Fibroblast of lung (primary cell): Measurements from ENCODE around the gene DOCK7.

Experiments used
- CTCF ChIP-seq, 2 donors: IDR thresholded peaks in 1 of 2; conservative IDR thresholded peaks in 1 of 2; 1 replicate in 1 of 2; 2 replicates in 1 of 2; pipeline ENCODE4 v1.5.1; 2011 to 2012; ENCODE audit warnings: low read length in 2 of 2, control low read depth in 1 of 2, inconsistent platforms in 1 of 2, low read depth in 1 of 2, mild to moderate bottlenecking in 1 of 2
- EZH2 ChIP-seq: IDR thresholded peaks from 2 replicates; pipeline ENCODE4 v1.5.1; 2012; ENCODE audit warnings: low read length, control low read depth, mild to moderate bottlenecking; ENCODE audit errors: missing control alignments

- TF ChIP-seq CTCF (conservative IDR thresholded peaks at IDR 0.05 in 1 of 2, IDR thresholded peaks at IDR 0.05 in 1 of 2; ENCODE audit: low read depth in 1 of 2, low read length in 2 of 2) (no peak), EZH2 (no peak)
Observed at GRCh38 chr1:62514746-62515423, 173.3 kb downstream of the DOCK7 start.
